IMR-90 (cell line): ENCODE data around the gene RNF19B. TPM values are rescaled to one million over a fixed set of nuclear protein-coding genes. Genes with fewer than 3 reads are reported as not detected.

ENCODE experiments used
- ATAC-seq: fragments of 200-7000 bp; cut with Tn5 transposase; 2 replicates; pipeline ENCODE4 v1.9.1; 2020; ENCODE audit warnings: low read depth, mild to moderate bottlenecking, moderate library complexity
- BruUV-seq: library from RNA; stranded (reverse); fragments of 400-500 nt; replicated peaks from 2 replicates; lab custom pipeline; 2021; lab: Mats Ljungman, UMichigan
- CTCF ChIA-PET: fragments of 300-600 bp; formaldehyde crosslinking; extraction: SDS; loops from one replicate; lab custom pipeline; 2021; ENCODE audit warnings: antibody characterized with exemption; lab: Yijun Ruan, JAX
- POLR2A ChIA-PET: fragments of 300-600 bp; sonication (Branson Sonifier 250); formaldehyde crosslinking; loops from one replicate; lab custom pipeline; 2022; ENCODE audit warnings: antibody characterized with exemption; ENCODE audit not compliant: unreplicated experiment; lab: Charles Lee
- DNase-seq: peaks from one replicate; pipeline ENCODE4 v3.0.0; 2013
- H2AFZ ChIP-seq: replicated peaks from 2 replicates; pipeline ENCODE3; 2013; ENCODE audit warnings: low read length, mild to moderate bottlenecking; ENCODE audit not compliant: poor library complexity
- H2AK5ac ChIP-seq: 2 replicates; pipeline ENCODE4 v1.6.1; 2013; ENCODE audit warnings: low read depth, low read length, inconsistent platforms
- H2AK9ac ChIP-seq: replicated peaks from 2 replicates; pipeline ENCODE3; 2013; ENCODE audit warnings: mild to moderate bottlenecking, low read depth, low read length, moderate library complexity; ENCODE audit not compliant: poor library complexity
- H2BK120ac ChIP-seq: 2 replicates; pipeline ENCODE4 v1.6.1; 2013; ENCODE audit warnings: low read depth, low read length, inconsistent platforms
- H2BK15ac ChIP-seq: 3 replicates; pipeline ENCODE4 v1.6.1; 2013; ENCODE audit warnings: low read depth, low read length, inconsistent platforms
- H2BK20ac ChIP-seq: 2 replicates; pipeline ENCODE4 v1.6.1; 2013; ENCODE audit warnings: low read depth, mild to moderate bottlenecking, inconsistent platforms, low read length, moderate library complexity
- H2BK5ac ChIP-seq: 2 replicates; pipeline ENCODE4 v1.6.1; 2013; ENCODE audit warnings: mild to moderate bottlenecking, low read depth, low read length, inconsistent platforms; ENCODE audit not compliant: poor library complexity, severe bottlenecking
- H3K14ac ChIP-seq: replicated peaks from 2 replicates; pipeline ENCODE4 v1.6.1; 2013; ENCODE audit warnings: low read depth, low read length, inconsistent platforms
- H3K18ac ChIP-seq: 2 replicates; pipeline ENCODE4 v1.6.1; 2013; ENCODE audit warnings: low read depth, low read length, control low read depth
- H3K23ac ChIP-seq: 2 replicates; pipeline ENCODE4 v1.6.1; 2013; ENCODE audit warnings: low read depth, low read length, inconsistent platforms
- H3K27ac ChIP-seq: 2 replicates; pipeline ENCODE4 v1.5.1; 2013; ENCODE audit warnings: mild to moderate bottlenecking, control low read depth, low read length; ENCODE audit not compliant: insufficient read depth
- H3K27me3 ChIP-seq: 2 replicates; pipeline ENCODE4 v1.6.1; 2013; ENCODE audit warnings: low read length; ENCODE audit not compliant: control insufficient read depth, insufficient read depth
- H3K36me3 ChIP-seq: 2 replicates; pipeline ENCODE4 v1.6.1; 2013; ENCODE audit warnings: low read length, mixed read lengths; ENCODE audit not compliant: control insufficient read depth, insufficient read depth
- H3K4ac ChIP-seq: 2 replicates; pipeline ENCODE4 v1.6.1; 2013; ENCODE audit warnings: low read depth, low read length, inconsistent platforms
- H3K4me1 ChIP-seq: 2 replicates; pipeline ENCODE4 v1.6.1; 2013; ENCODE audit warnings: low read length, mixed read lengths; ENCODE audit not compliant: control insufficient read depth, insufficient read depth
- H3K4me2 ChIP-seq: 2 replicates; pipeline ENCODE4 v1.6.1; 2013; ENCODE audit warnings: low read depth, mild to moderate bottlenecking, control low read depth, low read length, moderate library complexity
- H3K4me3 ChIP-seq: 2 replicates; pipeline ENCODE4 v1.5.1; 2013; ENCODE audit warnings: low read depth, mild to moderate bottlenecking, control low read depth, low read length, moderate library complexity; ENCODE audit not compliant: insufficient read depth
- H3K56ac ChIP-seq: 2 replicates; pipeline ENCODE4 v1.6.1; 2013; ENCODE audit warnings: low read length, inconsistent platforms; ENCODE audit not compliant: insufficient read depth; ENCODE audit errors: extremely low read depth
- H3K79me1 ChIP-seq, 2 experiments: 2 replicates each; pipeline ENCODE4 v1.6.1; 2013; ENCODE audit warnings: low read length in 2 of 2, inconsistent platforms in 1 of 2, low read depth in 1 of 2
- H3K9ac ChIP-seq: 2 replicates; pipeline ENCODE4 v1.6.1; 2013; ENCODE audit warnings: low read depth, low read length, control low read depth
- H3K9me1 ChIP-seq: 2 replicates; pipeline ENCODE4 v1.6.1; 2013; ENCODE audit warnings: low read length, inconsistent platforms; ENCODE audit not compliant: insufficient read depth
- H3K9me3 ChIP-seq: 2 replicates; pipeline ENCODE4 v1.6.1; 2013; ENCODE audit warnings: low read length; ENCODE audit not compliant: control insufficient read depth, insufficient read depth
- H4K20me1 ChIP-seq: 2 replicates; pipeline ENCODE4 v1.6.1; 2013; ENCODE audit warnings: low read length, inconsistent platforms; ENCODE audit not compliant: insufficient read depth
- H4K5ac ChIP-seq: 2 replicates; pipeline ENCODE4 v1.6.1; 2013; ENCODE audit warnings: mild to moderate bottlenecking, low read depth, low read length, control low read depth
- H4K8ac ChIP-seq, 2 experiments: 2 replicates each; pipeline ENCODE4 v1.6.1; 2013; ENCODE audit warnings: low read depth in 2 of 2, low read length in 2 of 2, control low read depth in 1 of 2, inconsistent platforms in 1 of 2
- H4K91ac ChIP-seq: 2 replicates; pipeline ENCODE4 v1.6.1; 2013; ENCODE audit warnings: low read depth, low read length, inconsistent platforms; ENCODE audit not compliant: insufficient read depth
- CEBPB ChIP-seq: IDR thresholded peaks from 2 replicates; pipeline ENCODE4 v1.6.1; 2012; ENCODE audit warnings: low read depth, low read length, improper control_type of control experiment
- CTCF ChIP-seq: conservative IDR thresholded peaks from 2 replicates; pipeline ENCODE4 v1.5.1; 2012; ENCODE audit warnings: mild to moderate bottlenecking, low read depth, low read length, improper control_type of control experiment
- FOS ChIP-seq: fragments of 150-350 bp; IDR thresholded peaks from 2 replicates; pipeline ENCODE4 v1.6.1; 2016; ENCODE audit warnings: low read depth, low read length
- MAFK ChIP-seq: IDR thresholded peaks from 2 replicates; pipeline ENCODE4 v1.6.1; 2012; ENCODE audit warnings: low read depth, low read length, improper control_type of control experiment
- RCOR1 ChIP-seq: IDR thresholded peaks from 2 replicates; pipeline ENCODE4 v1.6.1; 2012; ENCODE audit warnings: mild to moderate bottlenecking, low read length, improper control_type of control experiment; ENCODE audit not compliant: insufficient replicate concordance
- RFX5 ChIP-seq: IDR thresholded peaks from 2 replicates; pipeline ENCODE4 v1.8.0; 2012; ENCODE audit warnings: low read depth, mild to moderate bottlenecking, low read length, moderate library complexity
- SMC3 ChIP-seq: fragments of 150-350 bp; IDR thresholded peaks from 2 replicates; pipeline ENCODE4 v1.6.1; 2016; ENCODE audit warnings: low read depth, mild to moderate bottlenecking, antibody characterized with exemption, low read length, moderate library complexity
- USF2 ChIP-seq: fragments of 150-350 bp; IDR thresholded peaks from 2 replicates; pipeline ENCODE4 v1.6.1; 2017; ENCODE audit warnings: mild to moderate bottlenecking, antibody characterized with exemption, low read length, low read depth
- dilution Hi-C: fragments of 300-500 bp; cut with HindIII; formaldehyde crosslinking; loops from one replicate; pipeline ENCODE4 v1.14.3; 2018; ENCODE audit warnings: low sequenced_read_pairs; ENCODE audit not compliant: unreplicated experiment
- in situ Hi-C: fragments of 300-500 bp; cut with MboI; formaldehyde crosslinking; loops from 3 replicates; pipeline ENCODE4 v1.14.3; 2019; ENCODE audit warnings: low sequenced_read_pairs, inconsistent platforms, mixed read lengths
- intact Hi-C: fragments of 100-400 bp; cut with micrococcal nuclease; formaldehyde crosslinking; loops from 2 replicates; pipeline ENCODE4 v1.10.0; 2022
- polyA plus RNA-seq, 3 experiments: library from polyadenylated mRNA; depleted of rRNA; stranded (reverse); fragments of >200 nt; gene quantifications; 2 replicates each; pipeline ENCODE4 v1.2.3, GENCODE V29; 2012; ENCODE audit warnings: low replicate concordance in 1 of 3
- total RNA-seq: library from RNA; depleted of rRNA; stranded (reverse); fragments of >200 nt; gene quantifications from 2 replicates; pipeline ENCODE4 v1.2.3, GENCODE V29; 2012

The RNF19B gene
- total and polyA plus RNA-seq, 2 of the 4 experiments (the other 2 are of a cell fraction): 10.0 to 11.6 TPM

GRCh38 chr1:32988665-32989064, 24.1 kb upstream of the RNF19B start:
- H3K9ac ChIP-seq: no peak overlapping the region
- peak overlapping the region; percentile 90 for H2BK120ac ChIP-seq
- H4K8ac ChIP-seq: peak overlapping the region; percentile 20 to 74; a peak in 2 of 4 replicates
- CTCF ChIA-PET: no interaction called here
- H3K56ac ChIP-seq: peak overlapping the region; percentile 28; the same call in 1 of the 2 replicates
- H2AK5ac ChIP-seq: peak overlapping the region; percentile 87; the same call in 1 of the 2 replicates
- no peaks in the 10 kb centered on the region for H3K79me1 ChIP-seq
- H3K4me1 ChIP-seq: peaks cover 27% of the 10 kb centered on the region
- peak overlapping the region; percentile 95; the same call in 1 of the 2 replicates for H4K91ac ChIP-seq
- no peak overlapping the region for H2AFZ ChIP-seq
- peak overlapping the region; percentile 97; the same call in 1 of the 2 replicates for H3K4ac ChIP-seq
- in situ Hi-C loops: no loop called here
- TF ChIP-seq CEBPB: peak; percentile 70
- TF ChIP-seq MAFK: no peak
- TF ChIP-seq FOS: peak; percentile 69; the same call in 1 of the 2 replicates
- TF ChIP-seq SMC3: no peak
- TF ChIP-seq RCOR1: no peak
- no peak for TF ChIP-seq USF2
- TF ChIP-seq RFX5: no peak
- TF ChIP-seq CTCF: no peak
- H4K5ac ChIP-seq: peak overlapping the region; percentile 96; the same call in 1 of the 2 replicates
- H3K36me3 ChIP-seq: no peaks in the 10 kb centered on the region
- H3K4me2 ChIP-seq: peak overlapping the region; percentile 95; the same call in 1 of the 2 replicates
- peak overlapping the region; percentile 90 for H3K14ac ChIP-seq
- peaks cover 26% of the 10 kb centered on the region for H3K9me1 ChIP-seq
- dilution Hi-C loops: no loop called here
- H4K20me1 ChIP-seq: peaks cover 4% of the 10 kb centered on the region
- H2BK20ac ChIP-seq: peak overlapping the region; percentile 94
- no peak overlapping the region for H2AK9ac ChIP-seq
- peak; percentile 94 for DNase-seq
- no peaks in the 10 kb centered on the region for H3K27me3 ChIP-seq
- H2BK5ac ChIP-seq: peak overlapping the region; percentile 94
- H3K4me3 ChIP-seq: no peak overlapping the region
- H3K9me3 ChIP-seq: no peaks in the 10 kb centered on the region
- peak overlapping the region; percentile 98 for H3K18ac ChIP-seq
- ATAC-seq: peak; percentile 37
- H3K27ac ChIP-seq: peak overlapping the region; percentile 79; the same call in 1 of the 2 replicates
- intact Hi-C loops: loop anchor here (2.0 kb wide), 1 partner anchor 26 kb away; no protein-coding TSS in a partner anchor
- H2BK15ac ChIP-seq: peak overlapping the region; percentile 77; the same call in 1 of the 3 replicates
- POLR2A ChIA-PET: no interaction called here
- H3K23ac ChIP-seq: peak overlapping the region; percentile 86; the same call in 1 of the 2 replicates
- BruUV-seq: no TSS peak
